HEK293 (cell line): ENCODE measurements around the gene PRKAB2.

Experiments
- CTCF ChIA-PET: fragments of 350-600 bp; formaldehyde crosslinking; extraction: SDS; loops from one replicate; lab custom pipeline; 2021; ENCODE audit warnings: antibody characterized with exemption; lab: Yijun Ruan, JAX
- POLR2A ChIA-PET: fragments of 300-600 bp; formaldehyde crosslinking; extraction: SDS; loops from one replicate; lab custom pipeline; 2020; ENCODE audit warnings: antibody characterized with exemption, inconsistent platforms; lab: Yijun Ruan, JAX
- H3K27ac ChIP-seq: fragments of 200-500 bp; sonication (Bioruptor generic); 2 replicates; pipeline ENCODE4 v1.5.1; 2014; ENCODE audit warnings: low read depth, low read length, control low read depth, inconsistent platforms; ENCODE audit errors: extremely low read depth
- H3K36me3 ChIP-seq, 2 experiments: fragments of 200-500 bp in 1 of 2; sonication (Bioruptor generic) in 1 of 2; 1 replicate in 1 of 2; 2 replicates in 1 of 2; pipeline ENCODE4 v1.5.1; 2014 to 2017; ENCODE audit warnings: inconsistent platforms in 2 of 2, low read length in 2 of 2; ENCODE audit not compliant: control insufficient read depth in 2 of 2, insufficient read depth in 1 of 2
- H3K4me1 ChIP-seq: fragments of 200-500 bp; sonication (Bioruptor generic); 2 replicates; pipeline ENCODE4 v1.5.1; 2014; ENCODE audit warnings: mild to moderate bottlenecking, low read length, inconsistent platforms; ENCODE audit not compliant: control insufficient read depth, insufficient read depth
- H3K4me3 ChIP-seq: 2 replicates; pipeline ENCODE4 v1.5.1; 2011; ENCODE audit warnings: low read depth, mild to moderate bottlenecking, control low read depth, low read length, moderate library complexity
- H3K9me3 ChIP-seq: fragments of 200-500 bp; sonication (Bioruptor generic); 2 replicates; pipeline ENCODE4 v1.5.1; 2014; ENCODE audit warnings: low read depth, low read length, inconsistent platforms; ENCODE audit not compliant: control insufficient read depth, insufficient read depth
- GFI1B ChIP-seq: fragments of 450-650 bp; formaldehyde crosslinking; IDR thresholded peaks from 2 replicates; pipeline ENCODE4 v1.5.1; 2016; ENCODE audit warnings: missing biosample characterization, missing genetic modification characterization
- IKZF3 ChIP-seq: fragments of 450-650 bp; IDR thresholded peaks from 2 replicates; pipeline ENCODE4 v1.5.0; 2018; ENCODE audit warnings: missing biosample characterization, mild to moderate bottlenecking, missing genetic modification characterization, moderate library complexity
- OSR2 ChIP-seq: fragments of 450-650 bp; formaldehyde crosslinking; IDR thresholded peaks from 2 replicates; pipeline ENCODE4 v1.5.1; 2016; ENCODE audit warnings: missing biosample characterization, missing genetic modification characterization
- PRDM1 ChIP-seq: fragments of 450-650 bp; formaldehyde crosslinking; IDR thresholded peaks from 2 replicates; pipeline ENCODE4; 2016; ENCODE audit warnings: missing biosample characterization, missing genetic modification characterization
- ZBTB17 ChIP-seq: fragments of 450-650 bp; formaldehyde crosslinking; IDR thresholded peaks from 2 replicates; pipeline ENCODE4 v1.5.1; 2016; ENCODE audit warnings: missing biosample characterization, missing genetic modification characterization
- ZFHX2 ChIP-seq: fragments of 450-650 bp; formaldehyde crosslinking; conservative IDR thresholded peaks from 2 replicates; pipeline ENCODE4 v1.5.1; 2016; ENCODE audit warnings: missing biosample characterization, missing genetic modification characterization
- ZNF132 ChIP-seq: fragments of 450-650 bp; formaldehyde crosslinking; IDR thresholded peaks from 2 replicates; pipeline ENCODE4 v1.5.1; 2017; ENCODE audit warnings: missing biosample characterization, missing genetic modification characterization, borderline replicate concordance
- ZNF16 ChIP-seq: fragments of 450-650 bp; formaldehyde crosslinking; IDR thresholded peaks from 2 replicates; pipeline ENCODE4 v1.5.1; 2016; ENCODE audit warnings: low read depth, missing biosample characterization, missing genetic modification characterization
- ZNF391 ChIP-seq: fragments of 450-650 bp; formaldehyde crosslinking; IDR thresholded peaks from 2 replicates; pipeline ENCODE4 v1.5.1; 2016; ENCODE audit warnings: low read depth, missing biosample characterization, missing genetic modification characterization, borderline replicate concordance
- ZNF394 ChIP-seq: fragments of 450-650 bp; formaldehyde crosslinking; IDR thresholded peaks from 2 replicates; pipeline ENCODE4 v1.5.1; 2016; ENCODE audit warnings: missing biosample characterization, missing genetic modification characterization, mild to moderate bottlenecking, moderate library complexity, borderline replicate concordance
- ZNF404 ChIP-seq: fragments of 450-650 bp; formaldehyde crosslinking; IDR thresholded peaks from 2 replicates; pipeline ENCODE4 v1.5.1; 2017; ENCODE audit warnings: missing biosample characterization, missing genetic modification characterization
- ZNF48 ChIP-seq: fragments of 450-650 bp; formaldehyde crosslinking; IDR thresholded peaks from 2 replicates; pipeline ENCODE4 v1.5.1; 2016; ENCODE audit warnings: missing biosample characterization, missing genetic modification characterization
- ZNF560 ChIP-seq: fragments of 450-650 bp; formaldehyde crosslinking; IDR thresholded peaks from 2 replicates; pipeline ENCODE4 v1.5.1; 2017; ENCODE audit warnings: missing biosample characterization, missing genetic modification characterization, borderline replicate concordance
- ZNF654 ChIP-seq: fragments of 450-650 bp; formaldehyde crosslinking; IDR thresholded peaks from 2 replicates; pipeline ENCODE4 v1.5.1; 2016; ENCODE audit warnings: low read depth, missing biosample characterization, missing genetic modification characterization
- ZNF660 ChIP-seq: fragments of 450-650 bp; IDR thresholded peaks from 2 replicates; pipeline ENCODE4 v1.5.1; 2018; ENCODE audit warnings: missing biosample characterization, mild to moderate bottlenecking, missing genetic modification characterization
- ZNF747 ChIP-seq: fragments of 450-650 bp; formaldehyde crosslinking; IDR thresholded peaks from 2 replicates; pipeline ENCODE4 v1.5.1; 2016; ENCODE audit warnings: missing biosample characterization, missing genetic modification characterization
- ZSCAN16 ChIP-seq: fragments of 450-650 bp; formaldehyde crosslinking; IDR thresholded peaks from 2 replicates; pipeline ENCODE4 v1.5.1; 2016; ENCODE audit warnings: missing biosample characterization, missing genetic modification characterization
- ZXDB ChIP-seq: fragments of 450-650 bp; formaldehyde crosslinking; IDR thresholded peaks from 2 replicates; pipeline ENCODE4 v1.5.1; 2016; ENCODE audit warnings: missing biosample characterization, missing genetic modification characterization
- TF ChIP-seq, protein P1 (sequence below): fragments of 450-650 bp; formaldehyde crosslinking; IDR thresholded peaks from 2 replicates; pipeline ENCODE4 v1.5.1; 2017; ENCODE audit warnings: missing biosample characterization, missing genetic modification characterization
- TF ChIP-seq, protein P2 (sequence below): fragments of 450-650 bp; formaldehyde crosslinking; IDR thresholded peaks from 2 replicates; pipeline ENCODE4 v1.5.1; 2017; ENCODE audit warnings: missing biosample characterization, mild to moderate bottlenecking, missing genetic modification characterization, moderate library complexity
- TF ChIP-seq, protein P3 (sequence below): fragments of 450-650 bp; formaldehyde crosslinking; IDR thresholded peaks from 2 replicates; pipeline ENCODE4 v1.5.1; 2016; ENCODE audit warnings: missing biosample characterization, missing genetic modification characterization, low read depth
- TF ChIP-seq, protein P4 (sequence below): fragments of 450-650 bp; formaldehyde crosslinking; IDR thresholded peaks from 2 replicates; pipeline ENCODE4 v1.5.1; 2016; ENCODE audit warnings: missing biosample characterization, missing genetic modification characterization
- TF ChIP-seq, protein P5 (sequence below): fragments of 450-650 bp; formaldehyde crosslinking; IDR thresholded peaks from 2 replicates; pipeline ENCODE4 v1.5.1; 2016; ENCODE audit warnings: missing biosample characterization, missing genetic modification characterization, low read depth

PRKAB2 gene

DNA sequence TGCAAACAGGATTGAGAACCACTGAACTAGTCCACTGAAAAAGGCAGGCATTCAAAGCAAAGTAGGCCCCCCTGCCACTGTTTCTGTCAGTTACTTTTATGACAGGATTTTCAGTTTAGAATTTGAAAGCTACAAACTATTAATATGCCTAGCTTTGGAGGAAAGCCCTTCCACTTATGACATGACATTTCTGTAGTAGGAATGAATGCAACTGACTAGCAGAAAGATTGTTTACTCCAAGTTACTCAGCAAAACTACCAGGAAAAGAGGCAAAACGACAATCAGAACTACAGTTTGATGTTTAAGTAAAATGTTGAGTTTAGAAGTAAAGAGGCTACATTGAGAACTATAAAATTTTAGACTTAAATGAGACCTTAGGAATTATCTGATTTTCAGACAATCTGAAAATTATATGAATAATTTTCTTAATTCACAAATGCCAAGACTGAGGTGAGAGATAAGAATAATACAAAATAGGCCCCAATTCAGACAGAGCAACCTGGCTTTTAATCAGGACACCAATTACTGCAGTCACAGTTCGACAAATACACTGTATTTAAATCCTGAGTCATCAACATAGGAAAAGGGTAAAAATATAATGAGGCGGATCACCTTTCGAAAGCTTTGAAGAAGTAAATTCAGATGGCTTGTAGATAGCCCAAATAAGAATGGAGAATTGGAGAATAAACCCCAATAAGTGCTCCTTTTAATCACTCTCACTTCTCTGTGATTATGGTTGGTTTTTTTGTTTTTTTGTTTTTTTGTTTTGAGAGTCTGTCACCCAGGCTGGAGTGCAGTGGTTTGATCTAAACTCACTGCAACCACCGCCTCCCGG, 2.2 kb downstream of the PRKAB2 start (continued):
- TF ChIP-seq ZFHX2 (tag by site-specific recombination), result no peak

DNA sequence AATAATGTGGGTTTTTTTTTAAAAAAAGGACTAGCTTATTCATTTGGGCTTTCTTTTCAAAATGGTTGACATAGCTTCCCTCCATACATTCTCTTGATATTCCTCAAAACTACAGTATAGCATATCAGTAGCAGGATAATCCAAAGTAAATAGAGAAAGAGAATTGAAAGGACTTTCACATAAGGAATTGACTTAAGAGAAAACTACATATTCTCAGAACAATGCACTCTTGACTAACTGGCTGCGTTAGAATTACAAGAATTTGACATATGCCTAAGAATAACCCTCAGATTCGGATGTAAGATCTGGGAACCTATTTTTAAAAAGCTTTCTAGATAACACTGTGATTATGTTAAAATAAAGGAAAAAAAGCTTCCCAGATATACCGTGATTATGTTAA, 3.1 kb downstream of the PRKAB2 start:
- POLR2A ChIA-PET, result interaction anchor here (1.2 kb wide), 1 partner anchor 85 kb away, joined by 3 read pairs; no protein-coding TSS in a partner anchor
- Histone ChIP-seq H3K9me3 (no peaks in the 10 kb centered on the region), H3K4me3 (no peak overlapping the region), H3K4me1 (peaks cover 19% of the 10 kb centered on the region), H3K36me3 (peaks cover 8 to 28% of the 10 kb centered on the region in 2 experiments; a peak in 2 of 3 replicates), H3K27ac (no peak overlapping the region)
- CTCF ChIA-PET, result interaction anchor here (1.5 to 1.7 kb wide), 2 partner anchors 73 to 75 kb away, joined by 4 to 6 read pairs; partner anchors contain the start of gene CHD1L
- TF ChIP-seq, protein P1, sequence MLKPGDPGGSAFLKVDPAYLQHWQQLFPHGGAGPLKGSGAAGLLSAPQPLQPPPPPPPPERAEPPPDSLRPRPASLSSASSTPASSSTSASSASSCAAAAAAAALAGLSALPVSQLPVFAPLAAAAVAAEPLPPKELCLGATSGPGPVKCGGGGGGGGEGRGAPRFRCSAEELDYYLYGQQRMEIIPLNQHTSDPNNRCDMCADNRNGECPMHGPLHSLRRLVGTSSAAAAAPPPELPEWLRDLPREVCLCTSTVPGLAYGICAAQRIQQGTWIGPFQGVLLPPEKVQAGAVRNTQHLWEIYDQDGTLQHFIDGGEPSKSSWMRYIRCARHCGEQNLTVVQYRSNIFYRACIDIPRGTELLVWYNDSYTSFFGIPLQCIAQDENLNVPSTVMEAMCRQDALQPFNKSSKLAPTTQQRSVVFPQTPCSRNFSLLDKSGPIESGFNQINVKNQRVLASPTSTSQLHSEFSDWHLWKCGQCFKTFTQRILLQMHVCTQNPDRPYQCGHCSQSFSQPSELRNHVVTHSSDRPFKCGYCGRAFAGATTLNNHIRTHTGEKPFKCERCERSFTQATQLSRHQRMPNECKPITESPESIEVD, result no peak
- TF ChIP-seq, protein P2, sequence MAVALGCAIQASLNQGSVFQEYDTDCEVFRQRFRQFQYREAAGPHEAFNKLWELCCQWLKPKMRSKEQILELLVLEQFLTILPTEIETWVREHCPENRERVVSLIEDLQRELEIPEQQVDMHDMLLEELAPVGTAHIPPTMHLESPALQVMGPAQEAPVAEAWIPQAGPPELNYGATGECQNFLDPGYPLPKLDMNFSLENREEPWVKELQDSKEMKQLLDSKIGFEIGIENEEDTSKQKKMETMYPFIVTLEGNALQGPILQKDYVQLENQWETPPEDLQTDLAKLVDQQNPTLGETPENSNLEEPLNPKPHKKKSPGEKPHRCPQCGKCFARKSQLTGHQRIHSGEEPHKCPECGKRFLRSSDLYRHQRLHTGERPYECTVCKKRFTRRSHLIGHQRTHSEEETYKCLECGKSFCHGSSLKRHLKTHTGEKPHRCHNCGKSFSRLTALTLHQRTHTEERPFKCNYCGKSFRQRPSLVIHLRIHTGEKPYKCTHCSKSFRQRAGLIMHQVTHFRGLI, result no peak
- TF ChIP-seq PRDM1 (tag by site-specific recombination), result 0 out of 2 replicates have a peak, but pooled peaks have one; percentile 42

DNA sequence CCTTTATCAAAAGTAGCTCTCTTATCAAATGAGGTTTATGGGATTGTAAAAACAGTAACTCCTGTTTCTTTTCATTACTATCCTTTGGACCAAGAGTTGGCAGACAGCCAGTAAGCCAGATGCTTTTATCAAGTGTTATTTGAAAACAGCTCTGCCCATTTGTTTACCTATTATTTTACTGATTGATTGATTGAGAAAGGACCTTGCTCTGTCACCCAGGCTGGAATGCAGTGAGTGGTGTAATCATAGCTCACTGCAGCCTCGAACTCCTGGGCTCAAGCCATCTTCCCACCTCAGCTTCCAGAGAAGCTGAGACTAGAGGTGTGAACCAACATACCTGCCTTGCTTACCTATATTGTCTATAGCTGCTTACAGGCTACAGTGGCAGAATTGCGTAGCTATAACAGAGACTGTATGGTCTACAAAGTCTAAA, 3.6 kb downstream of the PRKAB2 start:
- ChIA-PET CTCF (interaction anchor here (0.6 to 1.7 kb wide), 4 partner anchors 36 to 1191 kb away, joined by 3 to 6 read pairs (median 4); partner anchors contain the start of gene CHD1L), POLR2A (interaction anchor here (1.1 to 1.2 kb wide), 2 partner anchors 74 to 84 kb away, joined by 3 read pairs; partner anchors contain the start of gene CHD1L)
- H3K36me3 ChIP-seq, result peaks cover 12 to 31% of the 10 kb centered on the region in 2 experiments; a peak in 2 of 3 replicates
- no peak overlapping the region for H3K27ac ChIP-seq
- H3K4me1 ChIP-seq, result peaks cover 19% of the 10 kb centered on the region
- H3K9me3 ChIP-seq, result no peaks in the 10 kb centered on the region
- H3K4me3 ChIP-seq, result no peak overlapping the region
- no peak for TF ChIP-seq ZNF48 (tag by site-specific recombination)
- 0 out of 2 replicates have a peak, but pooled peaks have one; percentile 50 for TF ChIP-seq IKZF3 (tag by site-specific recombination)
- TF ChIP-seq, protein P3, sequence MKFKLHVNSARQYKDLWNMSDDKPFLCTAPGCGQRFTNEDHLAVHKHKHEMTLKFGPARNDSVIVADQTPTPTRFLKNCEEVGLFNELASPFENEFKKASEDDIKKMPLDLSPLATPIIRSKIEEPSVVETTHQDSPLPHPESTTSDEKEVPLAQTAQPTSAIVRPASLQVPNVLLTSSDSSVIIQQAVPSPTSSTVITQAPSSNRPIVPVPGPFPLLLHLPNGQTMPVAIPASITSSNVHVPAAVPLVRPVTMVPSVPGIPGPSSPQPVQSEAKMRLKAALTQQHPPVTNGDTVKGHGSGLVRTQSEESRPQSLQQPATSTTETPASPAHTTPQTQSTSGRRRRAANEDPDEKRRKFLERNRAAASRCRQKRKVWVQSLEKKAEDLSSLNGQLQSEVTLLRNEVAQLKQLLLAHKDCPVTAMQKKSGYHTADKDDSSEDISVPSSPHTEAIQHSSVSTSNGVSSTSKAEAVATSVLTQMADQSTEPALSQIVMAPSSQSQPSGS (tag by site-specific recombination), result no peak
- peak; percentile 48 for TF ChIP-seq OSR2 (tag by site-specific recombination)
- TF ChIP-seq ZNF132 (tag by site-specific recombination), result no peak
- TF ChIP-seq ZNF654 (tag by site-specific recombination), result no peak
- no peak for TF ChIP-seq ZNF660
- TF ChIP-seq ZNF747 (tag by site-specific recombination), result no peak
- no peak for TF ChIP-seq ZNF391 (tag by site-specific recombination)
- TF ChIP-seq, protein P4, sequence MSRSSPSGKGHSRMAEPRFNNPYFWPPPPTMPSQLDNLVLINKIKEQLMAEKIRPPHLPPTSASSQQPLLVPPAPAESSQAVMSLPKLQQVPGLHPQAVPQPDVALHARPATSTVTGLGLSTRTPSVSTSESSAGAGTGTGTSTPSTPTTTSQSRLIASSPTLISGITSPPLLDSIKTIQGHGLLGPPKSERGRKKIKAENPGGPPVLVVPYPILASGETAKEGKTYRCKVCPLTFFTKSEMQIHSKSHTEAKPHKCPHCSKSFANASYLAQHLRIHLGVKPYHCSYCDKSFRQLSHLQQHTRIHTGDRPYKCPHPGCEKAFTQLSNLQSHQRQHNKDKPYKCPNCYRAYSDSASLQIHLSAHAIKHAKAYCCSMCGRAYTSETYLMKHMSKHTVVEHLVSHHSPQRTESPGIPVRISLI (tag by site-specific recombination), result no peak
- TF ChIP-seq ZNF404 (tag by site-specific recombination), result no peak
- TF ChIP-seq ZBTB17, result no peak
- no peak for TF ChIP-seq ZSCAN16
- no peak for TF ChIP-seq ZNF560 (tag by site-specific recombination)
- TF ChIP-seq GFI1B (tag by site-specific recombination), result no peak
- TF ChIP-seq ZNF16, result no peak
- TF ChIP-seq, protein P5, sequence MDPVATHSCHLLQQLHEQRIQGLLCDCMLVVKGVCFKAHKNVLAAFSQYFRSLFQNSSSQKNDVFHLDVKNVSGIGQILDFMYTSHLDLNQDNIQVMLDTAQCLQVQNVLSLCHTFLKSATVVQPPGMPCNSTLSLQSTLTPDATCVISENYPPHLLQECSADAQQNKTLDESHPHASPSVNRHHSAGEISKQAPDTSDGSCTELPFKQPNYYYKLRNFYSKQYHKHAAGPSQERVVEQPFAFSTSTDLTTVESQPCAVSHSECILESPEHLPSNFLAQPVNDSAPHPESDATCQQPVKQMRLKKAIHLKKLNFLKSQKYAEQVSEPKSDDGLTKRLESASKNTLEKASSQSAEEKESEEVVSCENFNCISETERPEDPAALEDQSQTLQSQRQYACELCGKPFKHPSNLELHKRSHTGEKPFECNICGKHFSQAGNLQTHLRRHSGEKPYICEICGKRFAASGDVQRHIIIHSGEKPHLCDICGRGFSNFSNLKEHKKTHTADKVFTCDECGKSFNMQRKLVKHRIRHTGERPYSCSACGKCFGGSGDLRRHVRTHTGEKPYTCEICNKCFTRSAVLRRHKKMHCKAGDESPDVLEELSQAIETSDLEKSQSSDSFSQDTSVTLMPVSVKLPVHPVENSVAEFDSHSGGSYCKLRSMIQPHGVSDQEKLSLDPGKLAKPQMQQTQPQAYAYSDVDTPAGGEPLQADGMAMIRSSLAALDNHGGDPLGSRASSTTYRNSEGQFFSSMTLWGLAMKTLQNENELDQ (tag by site-specific recombination), result no peak
- 0 out of 2 replicates have a peak, but pooled peaks have one; percentile 25 for TF ChIP-seq ZNF394 (tag by site-specific recombination)
- TF ChIP-seq ZXDB (tag by site-specific recombination), result 0 out of 2 replicates have a peak, but pooled peaks have one; percentile 28
